Measurements from ENCODE around the gene LZTR1.
"Not testable (repeated sequence)": the region's sequence is repeated elsewhere in the genome, so short reads cannot be mapped to it uniquely, and the experiment has no call there.

Gene LZTR1

DNA sequence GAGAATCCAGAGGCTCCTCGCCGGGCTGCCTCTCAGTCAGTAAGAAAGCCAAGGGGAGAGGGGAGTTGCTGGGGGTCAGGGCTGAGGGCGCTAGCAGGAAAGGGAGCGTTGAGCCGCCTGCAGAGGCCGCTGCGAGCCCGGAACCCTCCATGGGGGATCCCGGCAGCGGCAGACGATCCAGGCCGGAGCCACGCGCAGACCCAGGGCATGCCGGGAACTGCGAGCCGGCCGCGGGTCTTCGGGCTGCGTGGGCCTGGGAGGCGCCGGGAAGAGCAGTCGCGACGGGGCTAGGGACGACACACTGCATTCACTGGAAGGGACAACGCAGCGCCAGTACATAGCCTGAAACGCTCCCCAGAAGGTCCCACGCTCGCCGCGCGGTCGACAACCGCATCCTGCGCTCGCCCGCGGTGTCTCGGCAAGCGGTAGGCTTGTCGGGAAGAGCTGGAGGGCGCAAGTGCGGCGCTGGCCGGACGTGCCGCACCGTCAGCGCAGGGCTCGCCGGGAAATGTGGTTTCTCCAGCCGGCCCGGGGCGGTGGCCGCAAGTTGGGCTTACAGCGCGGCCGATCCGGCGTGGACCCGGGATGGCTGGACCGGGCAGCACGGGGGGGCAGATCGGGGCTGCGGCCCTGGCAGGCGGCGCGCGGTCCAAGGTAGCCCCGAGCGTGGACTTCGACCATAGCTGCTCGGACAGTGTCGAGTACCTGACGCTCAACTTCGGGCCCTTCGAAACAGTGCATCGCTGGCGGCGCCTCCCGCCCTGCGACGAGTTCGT is at the start of gene LZTR1:
Gene LZTR1, plus strand, starts transcription at position 511 of the 776 bp plus-strand sequence. Its CDS starts 75 bp downstream, at position 586.
- peak; percentile 63 to 76 for DNase-seq

DNA sequence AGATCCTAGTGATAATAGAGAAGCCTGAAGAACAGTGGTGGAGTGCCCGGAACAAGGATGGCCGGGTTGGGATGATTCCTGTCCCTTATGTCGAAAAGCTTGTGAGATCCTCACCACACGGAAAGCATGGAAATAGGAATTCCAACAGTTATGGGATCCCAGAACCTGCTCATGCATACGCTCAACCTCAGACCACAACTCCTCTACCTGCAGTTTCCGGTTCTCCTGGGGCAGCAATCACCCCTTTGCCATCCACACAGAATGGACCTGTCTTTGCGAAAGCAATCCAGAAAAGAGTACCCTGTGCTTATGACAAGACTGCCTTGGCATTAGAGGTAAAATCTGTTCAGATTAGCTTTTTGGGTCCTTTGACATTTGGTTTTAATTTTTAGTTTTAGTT is 48.2 kb upstream of the LZTR1 start:
- DNase-seq: no peak

DNA sequence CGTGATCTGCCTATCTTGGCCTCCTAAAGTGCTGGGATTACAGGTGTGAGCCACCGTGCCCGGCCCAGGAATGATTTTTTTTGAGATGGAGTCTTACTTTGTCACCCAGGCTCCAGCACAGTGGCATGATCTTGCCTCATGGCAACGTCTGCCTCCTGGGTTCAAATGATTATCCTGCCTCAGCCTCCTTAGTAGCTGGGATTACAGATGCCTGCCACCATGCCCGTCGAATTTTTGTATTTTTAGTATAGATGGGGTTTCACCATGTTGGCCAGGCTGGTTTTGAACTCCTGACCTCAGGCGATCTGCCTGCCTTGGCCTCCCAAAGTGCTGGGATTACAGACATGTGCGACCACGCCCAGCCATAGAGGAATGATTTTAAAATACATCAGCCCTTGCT is 47.0 kb upstream of the LZTR1 start:
- not testable (repeated sequence) for DNase-seq

DNA sequence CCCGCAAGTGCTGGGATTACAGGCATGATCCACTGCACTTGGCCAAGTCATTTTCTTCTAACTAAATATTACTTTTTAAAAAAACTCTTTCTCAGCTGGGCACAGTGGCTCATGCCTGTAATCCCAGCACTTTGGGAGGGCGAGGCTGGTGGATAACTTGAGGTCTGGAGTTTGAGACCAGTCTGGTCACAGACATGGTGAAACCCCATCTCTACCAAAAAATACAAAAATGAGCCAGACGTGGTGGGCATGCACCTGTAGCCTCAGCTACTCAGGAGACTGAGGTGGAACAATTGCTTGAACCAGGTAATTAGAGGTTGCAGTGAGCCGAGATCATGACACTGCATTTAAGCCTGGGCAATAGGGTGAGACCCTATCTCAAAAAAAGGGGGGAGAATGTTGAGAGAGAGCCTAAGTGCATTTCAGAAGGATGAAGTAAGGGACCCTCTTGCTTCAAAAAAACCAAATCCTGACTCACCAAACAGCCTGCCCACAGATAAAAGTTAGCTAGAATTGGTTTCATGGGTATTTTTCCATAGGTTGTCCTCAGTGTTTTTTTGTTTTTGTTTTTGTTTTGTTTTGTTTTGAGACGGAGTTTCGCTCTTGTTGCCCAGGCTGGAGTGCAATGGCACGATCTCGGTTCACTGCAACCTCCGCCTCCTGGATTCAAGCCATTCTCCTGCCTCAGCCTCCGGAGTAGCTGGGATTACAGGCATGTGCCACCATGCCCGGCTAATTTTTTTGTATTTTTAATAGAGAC is 46.1 kb upstream of the LZTR1 start:
- not testable (repeated sequence) for DNase-seq

DNA sequence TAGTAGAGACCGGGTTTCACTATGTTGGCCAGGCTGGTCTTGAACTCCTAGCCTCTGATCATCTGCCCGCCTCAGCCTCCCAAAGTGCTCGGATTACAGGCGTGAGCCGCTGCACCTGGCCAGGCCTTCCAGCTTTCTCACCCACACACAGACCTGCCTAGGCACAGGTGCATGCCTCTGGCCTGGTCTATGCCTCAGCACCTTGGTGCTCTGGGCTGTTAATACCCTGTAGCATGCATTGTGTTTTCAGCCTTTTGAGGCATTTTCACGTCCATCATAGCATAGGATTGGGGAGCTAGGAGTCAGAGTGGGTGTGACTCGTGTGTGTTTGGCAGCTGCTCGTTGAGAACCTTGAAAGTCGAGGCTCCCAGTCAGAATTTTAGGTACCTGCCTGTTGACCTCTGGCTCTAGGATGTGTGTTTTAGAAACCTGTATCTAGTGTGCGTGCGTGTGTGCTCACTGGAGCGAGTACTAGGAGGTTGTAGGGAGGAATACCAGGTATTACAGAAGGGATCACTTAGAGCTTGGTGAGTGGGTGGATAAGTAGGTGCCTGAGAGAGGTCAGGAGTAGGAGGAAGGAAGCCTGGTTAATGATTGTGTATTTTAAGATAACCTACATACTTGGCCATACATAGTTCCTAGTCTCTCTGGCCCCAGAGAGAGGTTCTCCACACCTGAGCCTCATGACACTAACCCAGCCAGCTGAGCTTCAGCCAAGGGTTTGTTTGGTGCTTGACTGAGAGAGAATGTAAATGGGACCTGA is 44.9 kb upstream of the LZTR1 start:
- DNase-seq: no peak

DNA sequence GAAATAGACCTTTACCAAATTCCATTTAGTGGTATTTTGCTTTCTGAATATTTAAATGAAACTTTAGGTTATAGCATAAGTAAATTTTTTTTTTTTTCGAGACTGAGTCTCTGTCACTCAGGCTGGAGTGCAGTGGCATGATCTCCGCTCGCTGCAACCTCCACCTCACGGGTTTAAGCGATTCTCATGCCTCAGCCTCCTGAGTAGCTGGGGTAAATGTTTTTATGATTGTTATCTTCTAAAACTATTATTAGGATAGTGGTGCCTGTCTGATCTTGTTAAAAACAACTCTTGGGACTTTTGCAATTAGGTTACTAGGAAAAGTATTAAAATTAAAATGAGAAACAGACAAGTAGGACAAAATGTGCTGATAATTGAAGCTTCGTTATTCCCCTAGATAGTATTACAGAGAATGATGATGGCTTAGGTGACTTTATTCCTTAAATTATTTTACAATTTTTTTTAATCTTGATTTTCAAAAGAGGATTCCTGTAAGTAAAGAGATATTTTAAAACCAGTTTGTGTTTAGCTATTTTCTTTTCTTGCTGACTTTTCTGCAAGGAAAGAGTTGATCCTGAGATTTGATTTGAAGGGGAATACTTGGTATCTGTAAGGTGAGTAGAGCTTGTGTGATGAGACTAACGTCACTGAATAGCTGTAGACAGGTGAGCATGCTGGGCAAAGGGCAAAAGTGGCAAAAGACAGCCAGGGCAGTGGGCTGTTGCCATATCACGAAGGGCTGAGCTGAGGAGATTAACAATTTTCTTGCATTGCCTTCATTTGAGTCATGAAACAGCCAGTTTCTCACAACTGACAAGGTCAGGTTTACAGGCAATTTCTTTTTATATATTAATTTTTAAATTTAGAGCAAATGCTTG is 44.1 kb upstream of the LZTR1 start:
- no peak for DNase-seq

DNA sequence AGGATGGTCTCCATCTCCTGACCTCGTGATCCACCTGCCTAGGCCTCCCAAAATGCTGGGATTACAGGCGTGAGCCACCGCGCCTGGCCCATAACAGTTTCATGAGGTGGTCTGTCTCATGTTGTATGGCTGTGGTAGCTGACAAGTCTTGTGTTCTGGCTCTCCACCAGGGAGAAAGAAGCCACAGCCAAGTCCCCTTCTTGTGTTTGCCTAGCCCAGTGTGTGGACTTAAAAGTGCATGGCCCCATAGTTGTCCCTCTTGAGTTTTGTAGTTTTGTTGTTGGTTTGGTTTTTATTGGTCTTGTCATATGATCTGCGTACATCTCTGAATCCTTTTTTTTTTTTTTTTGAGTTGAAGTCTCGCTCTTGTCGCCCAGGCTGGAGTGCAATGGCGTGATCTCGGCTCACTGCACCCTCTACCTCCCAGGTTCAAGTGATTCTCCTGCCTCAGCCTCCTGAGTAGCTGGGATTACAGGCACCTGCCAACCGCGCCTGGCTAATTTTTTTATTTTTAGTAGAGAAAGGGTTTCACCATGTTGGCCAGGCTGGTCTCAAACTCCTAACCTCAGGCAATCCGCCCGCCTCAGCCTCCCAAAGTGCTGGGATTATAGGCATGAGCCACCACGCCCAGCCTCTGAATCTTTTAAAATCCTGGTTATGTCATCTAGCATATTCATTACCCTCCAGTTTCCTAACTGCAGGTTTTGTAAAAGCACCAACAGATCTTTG is 42.5 kb upstream of the LZTR1 start:
- not testable (repeated sequence) for DNase-seq

DNA sequence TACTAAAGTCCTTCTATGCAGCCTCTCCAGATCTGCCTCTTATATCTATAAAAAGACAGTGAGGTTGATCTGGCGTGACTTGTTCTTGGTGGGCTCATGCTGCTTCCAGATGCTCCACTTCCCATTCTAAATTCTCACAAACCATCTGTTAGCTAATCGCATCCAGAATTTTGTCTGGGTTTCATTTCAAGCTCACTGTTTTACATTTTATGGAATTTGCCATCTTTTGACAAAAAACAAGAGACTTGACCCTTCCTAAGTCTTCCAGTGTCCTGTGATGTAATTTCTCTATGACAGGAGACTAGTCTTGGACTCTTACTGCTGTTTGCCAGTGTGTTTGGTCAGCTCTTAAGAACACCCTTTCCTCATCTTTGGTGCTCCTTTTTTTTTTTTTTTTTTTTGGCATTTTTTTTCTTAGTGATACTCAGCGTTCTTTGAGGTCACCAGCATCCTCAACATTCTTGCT is 41.9 kb upstream of the LZTR1 start:
- DNase-seq: no peak

DNA sequence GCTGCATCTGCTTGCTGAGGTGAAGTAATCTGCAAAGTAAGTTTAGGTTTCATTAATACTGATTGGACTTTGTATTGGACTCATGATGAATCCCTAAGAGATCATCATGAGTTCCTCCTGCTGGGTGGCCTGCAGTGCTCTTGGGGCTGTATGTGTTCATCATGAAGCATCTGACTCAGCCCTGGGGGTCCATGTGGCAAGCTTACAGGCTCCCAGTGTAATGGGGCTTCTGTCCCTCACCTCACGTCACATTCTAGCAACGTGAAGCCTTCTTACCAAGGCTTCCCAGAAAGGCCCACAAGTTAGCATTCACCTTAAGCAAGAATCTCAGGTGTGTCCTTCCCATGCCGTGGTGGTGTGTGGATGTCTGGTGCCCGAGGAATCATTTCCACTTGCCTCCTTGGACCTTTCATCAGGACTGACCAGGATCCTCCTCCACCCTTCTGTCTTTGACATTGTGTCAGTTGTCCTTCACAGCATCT is 41.2 kb upstream of the LZTR1 start:
- no peak for DNase-seq

DNA sequence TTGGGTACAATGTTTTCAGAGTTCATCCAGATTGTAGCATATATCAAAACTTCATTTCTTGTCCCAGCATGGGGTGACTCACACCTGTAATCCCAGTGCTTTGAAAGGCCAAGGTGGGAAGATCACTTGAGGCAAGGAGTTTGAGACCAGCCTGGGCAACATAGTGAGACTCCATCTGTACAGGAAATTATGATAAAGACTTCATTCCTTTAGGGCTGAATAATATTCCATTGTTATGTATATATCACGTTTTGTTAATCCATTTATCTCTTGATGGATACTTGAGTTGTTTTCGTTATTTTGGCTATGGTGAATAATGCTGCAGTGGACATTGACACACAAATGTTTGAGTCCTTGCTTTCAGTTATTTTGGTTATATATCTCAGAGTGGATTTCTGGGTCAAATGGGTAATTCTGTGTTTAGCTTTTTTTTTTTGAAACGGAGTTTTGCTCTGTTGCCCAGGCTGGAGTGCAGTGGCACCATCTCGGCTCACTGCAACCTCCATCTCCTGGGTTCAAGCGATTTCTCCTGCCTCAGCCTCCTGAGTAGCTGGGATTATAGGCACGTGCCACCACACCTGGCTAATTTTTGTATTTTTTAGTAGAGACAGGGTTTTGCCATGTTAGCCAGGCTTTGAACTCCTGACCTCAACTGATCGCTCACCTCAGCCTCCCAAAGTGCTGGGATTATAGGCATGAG is 39.7 kb upstream of the LZTR1 start:
- DNase-seq: not testable (repeated sequence)

DNA sequence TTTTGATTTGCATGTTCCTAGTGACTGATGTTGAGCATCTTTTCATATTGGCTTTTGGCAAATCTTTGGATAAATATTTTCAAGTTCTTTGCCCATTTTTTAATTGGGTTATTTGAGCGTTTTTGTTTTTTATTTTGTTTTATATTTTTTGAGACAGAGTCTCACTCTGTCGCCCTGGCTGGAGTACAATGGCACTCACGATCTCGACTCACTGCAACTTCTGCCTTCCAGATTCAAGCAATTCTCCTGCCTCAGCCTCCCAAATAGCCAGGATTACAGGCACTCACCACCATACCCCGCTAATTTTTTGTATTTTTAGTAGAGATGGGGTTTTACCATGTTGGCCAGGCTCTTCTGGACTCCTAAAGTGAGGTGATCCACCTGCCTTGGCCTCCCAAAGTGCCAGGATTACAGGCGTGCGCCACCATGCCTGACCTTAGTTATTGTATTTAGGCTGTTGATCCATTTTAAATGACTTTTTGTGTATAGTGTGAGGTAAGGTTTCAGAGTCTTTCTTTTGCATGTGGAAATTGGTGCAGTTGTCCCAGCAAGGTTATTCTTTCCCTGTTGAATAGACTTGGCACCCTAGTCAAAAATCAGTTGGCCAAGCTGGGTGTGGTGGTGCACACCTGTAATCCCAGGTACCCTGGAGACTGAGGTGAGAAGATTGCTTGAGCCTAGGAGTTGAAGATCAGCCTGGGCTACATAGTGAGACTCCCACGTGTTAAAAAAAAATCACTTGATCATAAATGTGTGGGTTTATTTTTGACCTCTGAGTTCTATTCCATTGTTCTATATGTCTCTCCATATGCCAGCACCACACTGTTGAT is 38.8 kb upstream of the LZTR1 start:
- no peak for DNase-seq

DNA sequence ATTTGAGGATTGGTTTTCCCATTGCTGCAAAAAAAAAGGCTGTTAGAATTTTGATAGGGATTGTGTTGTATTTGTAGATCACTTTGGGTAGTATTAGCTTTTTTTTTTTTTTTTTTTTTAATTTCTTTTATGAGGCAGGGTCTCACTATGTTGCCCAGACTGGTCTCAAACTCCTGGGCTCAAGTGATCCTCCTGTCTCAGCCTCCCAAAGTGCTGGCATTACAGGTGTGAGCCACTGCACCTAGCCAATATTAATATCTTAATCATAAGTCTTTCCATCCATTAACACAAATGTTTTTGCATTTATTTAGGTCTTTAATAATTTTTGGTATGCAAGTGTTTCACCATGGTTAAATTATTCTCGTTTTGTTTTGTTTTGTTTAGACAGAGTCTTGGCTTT is 38.1 kb upstream of the LZTR1 start:
- DNase-seq: no peak

DNA sequence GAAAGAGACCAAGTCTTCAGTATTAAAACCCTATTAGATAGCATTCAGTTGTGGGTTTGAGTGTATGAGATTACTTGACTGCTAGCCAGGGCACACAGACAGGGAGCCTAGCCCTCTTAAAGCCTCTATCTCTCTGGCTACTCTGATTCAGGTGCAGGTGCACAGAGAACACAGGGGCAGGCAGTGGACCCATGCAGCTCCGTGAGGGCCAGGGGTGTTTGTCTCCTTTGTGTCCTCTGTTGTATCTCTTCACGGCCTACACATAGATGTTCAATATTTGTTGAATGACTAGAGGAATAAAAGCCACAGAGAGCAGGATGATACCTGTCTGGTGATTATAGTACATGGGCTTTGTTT is 36.5 kb upstream of the LZTR1 start:
- no peak for DNase-seq

DNA sequence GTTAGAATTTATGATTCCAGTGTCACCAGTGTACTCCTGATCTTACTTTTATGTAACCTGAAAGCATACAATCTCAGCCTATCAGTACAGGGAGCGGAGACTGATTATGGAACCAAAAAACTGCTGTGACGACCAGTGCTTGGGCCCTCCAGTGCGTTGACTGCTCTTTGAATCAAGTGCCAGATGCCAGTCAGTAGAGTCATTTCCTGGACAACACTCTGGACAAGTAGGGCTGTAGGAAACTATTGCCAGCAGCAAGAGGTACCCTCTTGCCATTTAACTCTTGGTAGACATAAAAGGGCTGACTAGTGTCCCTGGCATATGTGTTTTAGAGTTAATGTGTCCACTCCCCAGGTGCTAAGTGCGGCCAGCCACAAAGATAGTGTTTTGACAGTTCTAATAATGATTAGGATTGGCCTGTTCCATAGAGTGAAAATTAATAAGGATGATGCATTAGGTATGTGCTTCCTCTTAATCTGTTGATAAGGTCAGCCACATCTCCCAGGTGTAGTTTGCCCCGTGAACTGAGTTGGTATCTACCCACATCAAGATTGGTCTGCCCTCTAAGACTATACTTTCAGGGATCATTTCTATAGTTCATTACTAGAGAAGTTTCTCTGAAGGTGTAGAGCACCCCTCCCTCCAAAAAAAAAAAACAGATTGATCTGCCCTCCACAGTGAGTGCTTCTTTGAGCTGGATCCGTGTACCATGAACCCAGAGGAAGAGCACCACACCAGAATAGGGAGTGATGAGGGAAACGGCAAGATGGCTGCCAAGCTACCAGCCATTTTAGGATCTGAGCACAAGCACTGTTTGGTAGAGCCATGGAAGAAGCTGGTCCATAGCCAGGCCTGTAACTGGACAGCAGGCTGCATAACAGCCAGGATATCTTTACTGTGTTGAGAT is 35.8 kb upstream of the LZTR1 start:
- no peak for DNase-seq

DNA sequence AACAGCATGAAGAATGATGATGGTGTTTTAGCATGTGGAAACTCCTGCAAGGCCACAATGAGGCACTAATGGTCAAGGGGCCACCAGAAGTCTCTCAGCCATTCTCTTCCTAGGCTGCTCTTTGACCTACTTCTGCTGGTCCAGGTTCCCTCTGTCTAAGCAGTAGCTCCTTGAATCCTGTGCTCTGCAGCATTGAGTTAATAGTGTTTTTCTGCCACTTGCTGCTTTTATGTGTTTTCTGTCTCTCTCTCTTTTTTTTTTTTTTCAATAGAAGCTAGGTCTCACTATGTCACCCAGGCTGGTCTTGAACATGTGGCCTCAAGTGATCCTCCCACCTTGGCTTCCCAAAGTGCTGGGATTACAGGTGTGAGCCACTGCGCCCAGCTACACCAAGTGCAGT is 35.1 kb upstream of the LZTR1 start:
- no peak for DNase-seq

DNA sequence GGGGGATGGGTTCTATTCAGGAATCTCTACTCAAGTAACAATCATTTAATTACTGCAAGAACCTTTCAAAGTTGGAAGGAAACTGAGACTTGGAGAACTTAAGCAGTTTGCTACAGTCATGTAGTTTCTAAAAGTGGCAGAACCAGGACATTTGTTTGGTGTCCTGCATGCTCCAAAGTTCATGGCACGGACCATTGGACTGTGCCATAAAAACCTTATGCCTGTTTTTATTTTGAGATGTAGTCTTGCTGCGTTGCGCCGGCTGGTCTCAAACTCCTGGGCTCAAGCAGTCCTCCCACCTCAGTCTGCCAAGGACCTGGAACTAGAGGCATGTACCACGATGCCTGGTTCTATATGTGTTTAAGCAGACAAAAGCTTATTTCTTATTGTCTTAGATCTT is 33.6 kb upstream of the LZTR1 start:
- no peak for DNase-seq

DNA sequence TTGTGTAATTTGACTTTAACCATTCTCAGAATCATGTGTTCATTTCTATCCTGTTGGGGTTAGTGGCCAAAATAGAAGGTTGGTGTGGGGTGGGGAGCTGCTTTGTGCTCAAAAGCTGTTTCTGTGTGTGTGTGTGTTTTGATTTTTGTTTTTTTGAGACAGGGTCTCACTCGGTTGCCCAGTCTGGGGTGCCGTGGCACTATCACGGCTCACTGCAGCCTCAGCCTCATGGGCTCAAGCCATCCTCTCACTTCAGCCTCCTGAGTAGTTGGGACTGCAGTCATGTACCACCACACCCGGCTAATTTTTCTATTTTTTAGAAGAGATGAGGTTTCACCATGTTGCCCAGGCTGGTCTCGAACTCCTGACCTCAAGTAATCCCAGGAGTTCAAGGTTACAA is 33.1 kb upstream of the LZTR1 start:
- no peak for DNase-seq

DNA sequence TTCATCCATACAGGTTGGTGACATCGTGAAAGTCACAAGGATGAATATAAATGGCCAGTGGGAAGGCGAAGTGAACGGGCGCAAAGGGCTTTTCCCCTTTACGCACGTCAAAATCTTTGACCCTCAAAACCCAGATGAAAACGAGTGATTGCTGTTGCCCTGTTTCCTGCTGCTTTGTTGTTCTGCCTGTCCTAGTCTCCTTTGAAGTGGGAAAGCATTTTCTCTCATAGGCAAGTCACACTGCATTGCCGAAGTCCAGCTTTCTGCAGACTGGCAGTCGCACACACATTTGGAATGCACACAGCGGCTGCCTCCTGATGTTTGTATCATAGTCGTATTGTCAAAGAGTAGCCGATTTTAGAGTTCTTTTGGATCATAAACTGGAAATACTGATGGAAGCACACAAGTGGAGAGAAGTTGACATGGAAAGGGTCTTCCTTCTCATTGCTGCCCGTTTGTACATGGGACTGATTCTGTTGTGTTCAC is 32.4 kb upstream of the LZTR1 start:
- no peak for DNase-seq

Measured in NCI-H2081 (cell line).